ENCODE measurements around the gene KRTAP1-4. TPM values are rescaled to one million over a fixed set of nuclear protein-coding genes. Genes with fewer than 3 reads are reported as not detected.

The KRTAP1-4 gene
- total RNA-seq, 2 experiments from 2014 or later = not detected

- intact Hi-C loops (cut with DNase I, micrococcal nuclease) = no loop called here
- CTCF ChIA-PET = no interaction called here
- H3K9me3 ChIP-seq (ENCODE audit: control insufficient read depth in 1 of 2, insufficient read depth in 1 of 2, low read length in 2 of 2) = no peaks in the 10 kb centered on the region
- no peaks in the 10 kb centered on the region for H3K36me3 ChIP-seq (ENCODE audit: insufficient read depth, low read length)
- H3K4me3 Mint-ChIP-seq = no peak overlapping the region
- no peaks in the 10 kb centered on the region for H3K36me3 Mint-ChIP-seq (ENCODE audit: low read depth)
- H3K27me3 Mint-ChIP-seq = peaks cover 21% of the 10 kb centered on the region
- no peak overlapping the region for H3K27ac ChIP-seq (ENCODE audit: low read depth in 1 of 2, low read length in 2 of 2)
- no peaks in the 10 kb centered on the region for H3K4me1 Mint-ChIP-seq (ENCODE audit: low read depth)
- ATAC-seq (ENCODE audit: poor library complexity) (no peak), DNase-seq (no peak)
- H3K27ac Mint-ChIP-seq = no peak overlapping the region
- TF ChIP-seq, protein P1, sequence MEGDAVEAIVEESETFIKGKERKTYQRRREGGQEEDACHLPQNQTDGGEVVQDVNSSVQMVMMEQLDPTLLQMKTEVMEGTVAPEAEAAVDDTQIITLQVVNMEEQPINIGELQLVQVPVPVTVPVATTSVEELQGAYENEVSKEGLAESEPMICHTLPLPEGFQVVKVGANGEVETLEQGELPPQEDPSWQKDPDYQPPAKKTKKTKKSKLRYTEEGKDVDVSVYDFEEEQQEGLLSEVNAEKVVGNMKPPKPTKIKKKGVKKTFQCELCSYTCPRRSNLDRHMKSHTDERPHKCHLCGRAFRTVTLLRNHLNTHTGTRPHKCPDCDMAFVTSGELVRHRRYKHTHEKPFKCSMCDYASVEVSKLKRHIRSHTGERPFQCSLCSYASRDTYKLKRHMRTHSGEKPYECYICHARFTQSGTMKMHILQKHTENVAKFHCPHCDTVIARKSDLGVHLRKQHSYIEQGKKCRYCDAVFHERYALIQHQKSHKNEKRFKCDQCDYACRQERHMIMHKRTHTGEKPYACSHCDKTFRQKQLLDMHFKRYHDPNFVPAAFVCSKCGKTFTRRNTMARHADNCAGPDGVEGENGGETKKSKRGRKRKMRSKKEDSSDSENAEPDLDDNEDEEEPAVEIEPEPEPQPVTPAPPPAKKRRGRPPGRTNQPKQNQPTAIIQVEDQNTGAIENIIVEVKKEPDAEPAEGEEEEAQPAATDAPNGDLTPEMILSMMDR (IDR thresholded peaks at IDR 0.05) = no peak
- H3K27me3 ChIP-seq (ENCODE audit: control insufficient read depth in 1 of 2, insufficient read depth in 2 of 2, low read length in 2 of 2) = peaks cover 3 to 19% of the 10 kb centered on the region in 2 experiments
- H3K4me1 ChIP-seq (ENCODE audit: insufficient read depth, low read length) = no peaks in the 10 kb centered on the region
- no peaks in the 10 kb centered on the region for H3K9me3 Mint-ChIP-seq
- no peak overlapping the region for H3K4me3 ChIP-seq (ENCODE audit: low read length)
- POLR2A ChIA-PET = no interaction called here
These were observed 49.9 kb downstream of the KRTAP1-4 start for GRCh38 chr17:40980117-40980516.

Other genes starting within 250 kb of the KRTAP1-4 start
- gene KRT27, start 247.6 kb downstream of the KRTAP1-4 start, total RNA-seq = not detected
- not detected for gene KRT28, start 230.2 kb downstream of the KRTAP1-4 start, total RNA-seq
- 10 to 100 TPM; 32.2 to 37.1 TPM for gene KRT10, start 207.6 kb downstream of the KRTAP1-4 start, total RNA-seq
- gene KRT12, start 163.0 kb downstream of the KRTAP1-4 start, total RNA-seq = not detected
- not detected for gene KRT20, start 145.0 kb downstream of the KRTAP1-4 start, total RNA-seq
- gene KRT23, start 92.5 kb downstream of the KRTAP1-4 start, total RNA-seq = not detected
- not detected for gene KRT39, start 63.2 kb downstream of the KRTAP1-4 start, total RNA-seq
- gene KRT40, start 45.9 kb downstream of the KRTAP1-4 start, total RNA-seq = not detected
- gene KRTAP3-3, start 36.0 kb downstream of the KRTAP1-4 start, total RNA-seq = not detected
- gene KRTAP3-2, start 30.3 kb downstream of the KRTAP1-4 start, total RNA-seq = not detected
- not detected for gene KRTAP3-1, start 21.1 kb downstream of the KRTAP1-4 start, total RNA-seq
- gene KRTAP1-5, start 3.0 kb downstream of the KRTAP1-4 start, total RNA-seq = not detected
- gene KRTAP1-3, start 4.7 kb upstream of the KRTAP1-4 start, total RNA-seq = not detected
- gene KRTAP1-1, start 11.3 kb upstream of the KRTAP1-4 start, total RNA-seq = not detected
- not detected for gene KRTAP2-1, start 17.1 kb upstream of the KRTAP1-4 start, total RNA-seq
- not detected for gene KRTAP2-2, start 25.0 kb upstream of the KRTAP1-4 start, total RNA-seq
- not detected for gene KRTAP2-3, start 29.9 kb upstream of the KRTAP1-4 start, total RNA-seq
- gene KRTAP2-4, start 35.7 kb upstream of the KRTAP1-4 start, total RNA-seq = not detected
- not detected for gene KRTAP4-7, start 54.0 kb upstream of the KRTAP1-4 start, total RNA-seq
- not detected for gene KRTAP4-8, start 67.9 kb upstream of the KRTAP1-4 start, total RNA-seq
- gene KRTAP4-16, start 72.0 kb upstream of the KRTAP1-4 start, total RNA-seq = not detected
- gene KRTAP4-9, start 75.2 kb upstream of the KRTAP1-4 start, total RNA-seq = not detected
- gene KRTAP4-11, start 88.2 kb upstream of the KRTAP1-4 start, total RNA-seq = not detected
- gene KRTAP4-12, start 94.0 kb upstream of the KRTAP1-4 start, total RNA-seq = not detected
- not detected for gene KRTAP4-6, start 110.3 kb upstream of the KRTAP1-4 start, total RNA-seq
- not detected for gene KRTAP4-5, start 119.6 kb upstream of the KRTAP1-4 start, total RNA-seq
- not detected for gene KRTAP4-4, start 130.6 kb upstream of the KRTAP1-4 start, total RNA-seq
- gene KRTAP4-3, start 138.0 kb upstream of the KRTAP1-4 start, total RNA-seq = not detected
- not detected for gene KRTAP4-2, start 148.0 kb upstream of the KRTAP1-4 start, total RNA-seq
- not detected for gene KRTAP4-1, start 154.7 kb upstream of the KRTAP1-4 start, total RNA-seq
- gene KRTAP9-1, start 159.7 kb upstream of the KRTAP1-4 start, total RNA-seq = not detected
- gene KRTAP9-2, start 196.5 kb upstream of the KRTAP1-4 start, total RNA-seq = not detected
- not detected for gene KRTAP9-3, start 202.3 kb upstream of the KRTAP1-4 start, total RNA-seq
- not detected for gene KRTAP9-8, start 207.8 kb upstream of the KRTAP1-4 start, total RNA-seq
- gene KRTAP9-4, start 219.5 kb upstream of the KRTAP1-4 start, total RNA-seq = not detected
- not detected for gene KRTAP9-9, start 225.2 kb upstream of the KRTAP1-4 start, total RNA-seq
- gene KRTAP9-6, start 235.2 kb upstream of the KRTAP1-4 start, total RNA-seq = not detected
- gene KRTAP9-7, start 245.5 kb upstream of the KRTAP1-4 start, total RNA-seq = not detected

Data from CD4-positive, alpha-beta T cell (primary cell).